Measurements from ENCODE around the gene CYTH3.

Gene CYTH3

DNA sequence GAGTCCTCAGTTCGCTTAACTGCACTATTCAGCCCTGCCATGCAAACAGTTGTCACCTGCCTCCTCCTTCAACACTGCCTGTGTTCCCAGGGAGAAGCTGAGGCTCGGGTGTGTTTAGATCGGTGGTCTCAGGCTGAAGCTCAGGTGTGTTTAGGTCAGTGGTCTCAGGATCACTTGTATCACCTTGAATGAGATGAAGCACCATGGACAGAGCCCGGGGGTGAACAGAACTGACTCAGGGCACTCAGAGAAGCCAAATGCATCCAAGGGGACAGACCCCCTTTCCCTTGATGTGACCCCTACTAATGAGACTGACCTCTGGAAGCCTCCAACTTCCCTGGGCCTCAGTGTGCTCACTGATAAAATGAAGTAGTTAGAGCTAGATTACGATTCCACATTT is 84.0 kb downstream of the CYTH3 start:
- DNase-seq, result no peak

DNA sequence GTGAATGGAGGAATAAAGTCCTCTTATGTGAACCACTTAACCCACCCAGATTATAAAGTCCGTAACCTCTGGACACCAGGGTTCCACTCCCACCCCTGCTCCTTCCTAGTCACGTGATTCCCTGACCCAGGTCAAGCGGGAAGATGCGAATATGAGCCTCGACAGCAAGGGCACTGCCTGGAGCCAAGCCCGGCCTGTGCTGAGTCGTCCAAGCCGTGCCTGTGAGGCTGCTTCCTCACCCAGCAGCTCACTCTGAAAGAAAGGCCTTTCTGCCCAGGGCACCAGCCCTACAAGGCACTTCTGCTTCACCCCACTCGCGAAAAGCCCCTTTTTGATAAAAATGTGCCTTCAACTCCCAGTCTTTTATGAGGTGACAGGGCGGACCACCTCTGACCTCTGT is 85.8 kb downstream of the CYTH3 start:
- DNase-seq, result no peak

DNA sequence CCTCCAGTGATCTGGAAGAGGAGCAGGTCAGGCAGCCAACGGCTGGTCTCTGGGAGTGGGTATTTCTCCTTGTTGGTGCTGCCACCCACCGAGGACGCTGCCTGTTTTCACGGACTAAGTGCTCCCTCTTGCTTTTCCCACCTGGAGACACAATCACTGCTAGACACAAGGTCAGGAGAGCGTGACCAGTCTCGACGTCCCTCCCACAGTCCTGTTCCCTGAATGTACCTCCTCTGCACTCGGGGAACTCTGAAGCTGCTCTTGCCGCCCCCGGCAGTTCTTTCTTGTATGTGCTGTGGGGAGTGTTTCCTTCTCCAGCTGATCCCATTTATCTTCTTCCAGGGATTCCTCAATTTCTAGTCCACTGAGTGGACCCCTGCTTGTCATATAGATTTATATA is 89.4 kb downstream of the CYTH3 start:
- DNase-seq, result no peak

DNA sequence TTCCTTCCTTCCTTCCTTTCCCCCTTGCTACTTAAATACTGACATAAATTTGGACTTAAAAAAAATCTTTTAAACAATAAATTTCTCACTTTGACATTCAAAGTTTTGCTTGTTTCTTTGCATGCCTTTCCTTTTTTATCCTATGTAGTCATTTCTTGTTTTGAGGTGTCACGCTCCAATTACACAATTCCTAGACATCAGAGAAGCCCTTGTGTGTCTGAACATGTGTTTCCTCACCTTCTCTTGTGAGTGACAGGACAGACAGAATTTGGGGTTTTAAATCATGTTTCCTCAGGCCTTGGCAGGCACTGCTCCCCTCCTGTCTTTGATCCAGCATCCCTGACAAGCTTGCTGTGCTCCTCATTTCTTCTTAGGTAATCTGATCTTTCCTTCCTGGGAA is 91.3 kb downstream of the CYTH3 start:
- no peak for DNase-seq

DNA sequence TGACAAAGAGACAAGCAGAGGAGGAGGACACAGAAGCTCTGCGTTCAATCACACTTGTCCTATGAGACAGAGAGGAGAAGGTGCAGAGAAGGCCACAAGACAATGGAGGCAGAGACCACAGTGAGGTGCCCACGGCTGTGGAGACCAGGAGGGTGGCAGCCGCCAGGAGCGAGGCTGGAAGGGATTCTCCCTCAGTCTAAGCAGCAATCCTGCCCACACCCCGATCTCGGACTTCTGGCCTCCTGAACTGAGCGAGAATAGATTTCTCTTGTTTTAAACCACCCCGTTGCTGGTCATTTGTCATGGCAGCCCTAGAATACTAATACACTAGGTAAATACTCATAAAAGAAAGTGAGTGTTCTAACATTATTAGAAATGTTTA is 92.1 kb downstream of the CYTH3 start:
- DNase-seq, result no peak

DNA sequence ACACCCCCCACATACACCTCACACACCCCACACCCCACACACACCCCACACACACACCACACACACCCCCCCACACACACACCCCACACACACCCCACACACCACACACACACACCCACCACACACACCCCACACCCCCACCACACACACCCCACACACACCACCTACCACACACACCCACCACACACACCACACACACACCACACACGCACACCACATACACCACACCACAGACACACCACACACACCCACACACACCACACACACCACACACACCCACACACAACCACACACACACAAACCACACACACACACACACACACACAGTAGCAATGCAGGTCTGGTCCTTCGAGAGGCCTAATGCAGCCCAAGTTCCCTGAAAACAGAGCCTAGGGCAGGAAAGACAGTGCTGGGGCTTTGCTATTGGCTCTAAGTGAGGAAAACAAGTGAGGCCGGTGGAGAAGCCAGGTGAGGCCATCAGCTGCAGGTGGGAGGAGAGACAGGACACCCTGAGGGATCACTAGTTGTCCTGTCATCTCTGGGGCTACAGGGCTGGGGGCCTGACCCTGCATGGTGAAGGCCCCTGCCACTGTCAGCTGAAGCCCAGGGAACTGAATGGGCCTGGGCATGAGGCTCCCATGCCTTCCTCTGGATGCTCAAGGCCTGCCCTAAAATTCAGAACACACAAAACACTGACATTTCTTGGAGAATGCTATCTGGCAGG is 92.6 kb downstream of the CYTH3 start:
- no peak for DNase-seq

DNA sequence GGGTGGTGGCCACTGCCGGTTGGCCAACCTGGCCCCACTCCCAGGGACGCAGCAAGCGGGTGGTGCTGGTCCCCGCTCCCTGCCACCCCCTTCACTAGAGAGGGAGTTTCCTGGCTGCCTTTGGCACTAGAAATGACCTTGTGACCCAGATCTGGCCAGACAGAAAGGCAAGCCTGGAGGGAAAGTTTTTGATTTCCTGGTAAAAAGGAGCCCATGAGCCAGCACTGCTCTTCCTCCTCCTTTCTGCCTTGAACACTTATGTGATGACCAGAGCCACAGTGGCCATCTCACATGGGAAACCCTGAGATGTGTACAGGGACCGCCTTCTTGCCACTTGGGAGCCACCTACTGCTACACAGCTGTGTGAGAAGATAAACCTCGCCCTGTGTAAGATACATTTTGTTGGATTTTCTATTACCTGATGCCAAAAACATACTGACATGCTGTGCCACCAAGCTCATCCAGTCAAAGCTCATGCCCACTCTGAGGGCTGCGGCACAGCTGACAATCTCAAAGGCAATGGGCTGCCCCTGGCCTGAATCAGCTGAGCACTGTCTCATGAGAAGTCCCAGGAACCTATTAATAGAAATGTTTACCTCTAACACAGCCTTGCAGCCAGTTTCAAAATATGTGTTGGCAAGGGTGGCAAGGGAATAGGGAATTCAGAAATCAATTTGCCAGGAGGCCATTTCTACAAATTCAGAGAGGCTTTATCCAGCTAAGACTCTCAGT is 94.0 kb downstream of the CYTH3 start:
- DNase-seq, result no peak

DNA sequence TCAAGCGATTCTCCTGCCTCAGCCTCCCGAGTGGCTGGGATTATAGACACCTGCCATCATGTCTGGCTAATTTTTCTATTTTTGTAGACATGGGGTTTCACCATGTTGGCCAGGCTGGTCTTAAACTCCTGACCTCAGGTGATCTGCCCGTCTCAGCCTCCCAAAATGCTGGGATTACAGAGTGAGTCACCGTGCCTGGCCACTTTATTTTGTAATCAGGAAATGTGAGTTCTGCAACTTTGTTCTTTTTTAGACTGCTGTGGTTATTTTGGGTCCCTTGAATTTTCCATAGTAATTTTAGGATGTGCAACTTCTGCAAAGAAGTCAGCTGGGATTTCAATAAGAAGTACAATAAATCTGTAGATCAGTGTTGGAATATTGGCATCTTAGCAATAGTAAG is 96.8 kb downstream of the CYTH3 start:
- DNase-seq, result no peak

DNA sequence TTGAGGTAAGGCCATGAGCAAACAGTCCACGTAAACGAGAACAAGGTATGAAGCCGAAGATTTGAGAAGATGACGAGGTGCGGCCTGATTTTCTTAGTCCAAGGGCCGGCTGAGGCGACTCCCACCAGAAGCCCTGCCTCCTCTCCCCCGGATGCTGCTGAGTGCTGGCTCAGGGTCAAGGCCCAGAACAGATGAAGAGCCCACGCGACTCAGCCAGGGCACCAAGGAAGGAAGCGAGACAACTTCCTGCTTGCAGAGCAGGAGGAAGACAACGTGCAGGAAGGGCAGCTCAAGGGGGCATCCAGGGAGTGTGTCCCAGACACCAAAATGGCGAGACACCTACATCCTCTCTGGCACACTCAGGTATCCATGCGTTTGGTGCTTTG is 99.5 kb downstream of the CYTH3 start:
- DNase-seq, result no peak

DNA sequence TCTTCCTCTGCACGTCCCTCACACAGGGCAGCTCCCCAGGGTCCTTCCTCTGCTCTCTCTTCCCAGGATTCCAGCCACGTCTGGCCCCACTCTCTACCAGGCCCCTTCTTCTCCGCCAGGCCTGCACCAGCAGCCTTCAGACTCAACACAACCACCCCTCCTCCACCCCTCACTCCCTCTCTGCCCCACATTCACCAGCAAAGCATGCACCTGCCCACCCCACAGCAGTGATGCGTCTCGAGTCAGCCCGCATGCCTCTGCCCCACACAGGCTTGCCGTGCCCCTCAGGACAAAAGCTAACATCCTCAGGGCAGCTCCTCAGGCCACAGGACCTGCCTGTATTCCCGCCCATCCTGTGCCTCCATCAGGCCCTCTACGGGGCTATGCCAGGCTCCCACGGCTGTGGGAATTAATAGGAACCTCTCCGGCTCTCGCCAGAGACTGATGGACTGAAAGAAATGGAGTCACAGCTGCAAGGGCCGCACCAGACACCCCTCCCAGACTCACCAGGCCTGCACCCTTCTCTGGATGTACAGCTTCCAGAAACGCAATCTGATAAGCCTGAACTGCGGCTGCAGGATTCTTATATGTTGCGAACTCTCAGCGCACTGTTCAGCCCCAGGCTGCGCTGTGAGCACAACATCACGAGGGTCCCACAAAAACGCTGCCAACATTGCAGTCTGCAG is 100.1 kb downstream of the CYTH3 start:
- no peak for DNase-seq

DNA sequence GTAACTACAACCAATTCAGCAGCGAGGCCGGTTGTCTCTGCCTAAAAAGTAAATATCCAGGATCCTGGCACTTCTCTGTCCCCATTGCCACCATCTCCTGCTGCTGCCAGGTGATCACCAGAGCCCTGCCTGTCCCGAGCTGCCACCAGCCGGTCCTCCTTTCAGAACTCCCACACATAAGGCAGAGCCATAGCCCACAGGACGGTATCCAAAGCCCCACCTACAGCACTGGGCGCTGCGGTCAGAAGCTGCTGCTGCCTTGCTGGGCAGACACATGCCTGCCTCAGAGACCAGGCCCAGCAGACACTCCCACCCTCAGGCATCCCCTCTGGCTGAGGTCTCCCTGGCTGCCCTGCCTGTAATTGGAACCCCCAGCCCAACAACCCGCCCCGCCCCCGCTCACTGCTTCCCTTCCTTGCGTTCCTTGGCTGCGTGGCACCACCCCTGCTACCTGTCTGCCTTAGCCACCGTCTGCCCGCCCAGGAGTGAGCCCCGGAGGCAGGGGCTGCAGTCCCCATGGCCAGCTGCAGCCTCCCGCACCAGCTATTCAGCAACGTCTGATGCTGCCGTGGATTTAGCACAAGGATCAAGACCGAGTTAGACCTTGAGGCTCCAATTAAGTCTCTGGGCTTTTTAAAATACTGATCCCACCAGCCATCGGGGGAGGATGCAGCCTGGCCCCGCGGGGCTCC is 100.7 kb downstream of the CYTH3 start:
- no peak for DNase-seq

DNA sequence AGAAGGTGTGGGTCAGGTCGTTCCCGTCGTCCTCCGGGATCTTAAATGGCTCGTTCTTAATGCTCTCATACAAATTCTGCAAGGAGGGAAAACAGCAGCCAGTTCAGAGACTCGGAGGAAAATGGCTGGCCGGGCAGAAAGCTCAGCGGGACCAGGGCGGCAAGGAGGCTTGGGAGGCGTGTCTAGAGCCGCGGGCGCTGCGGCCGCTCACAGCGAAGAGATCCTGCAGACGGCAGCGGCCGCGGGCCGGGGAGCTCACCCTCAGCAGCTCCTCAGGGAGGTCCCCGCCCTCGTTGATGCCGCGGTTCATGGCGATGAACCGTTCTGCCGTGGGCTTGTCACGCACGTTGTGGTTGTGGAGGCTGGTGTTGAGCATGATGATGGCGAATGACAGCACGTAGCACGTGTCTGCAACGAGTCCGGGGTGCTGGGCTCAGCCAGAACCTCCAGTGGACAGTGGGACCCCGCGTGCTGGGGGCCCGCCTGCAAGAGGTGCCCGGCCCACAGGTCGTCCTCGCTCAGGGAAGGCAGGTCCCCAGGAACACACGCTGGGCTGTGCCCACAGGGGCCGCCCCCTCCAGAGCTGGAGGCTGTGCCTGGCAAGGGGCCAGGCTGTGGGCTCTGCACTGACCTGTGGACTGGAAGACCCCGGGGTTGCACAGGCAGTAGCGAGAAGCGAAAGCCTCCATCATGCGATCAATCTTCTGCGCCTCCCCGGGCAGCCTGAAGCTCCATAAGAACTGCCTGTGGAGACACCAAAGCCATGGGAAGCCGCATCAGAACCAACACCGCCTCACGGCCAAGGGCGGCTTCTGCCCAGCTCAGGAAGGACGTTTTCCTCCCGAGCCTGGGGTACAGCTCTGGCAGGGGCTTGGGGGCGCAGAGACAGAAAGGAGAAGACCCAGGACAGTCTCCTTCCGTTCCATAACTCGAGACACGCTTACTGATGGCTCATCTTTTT is 101.6 kb downstream of the CYTH3 start:
- DNase-seq, result no peak

DNA sequence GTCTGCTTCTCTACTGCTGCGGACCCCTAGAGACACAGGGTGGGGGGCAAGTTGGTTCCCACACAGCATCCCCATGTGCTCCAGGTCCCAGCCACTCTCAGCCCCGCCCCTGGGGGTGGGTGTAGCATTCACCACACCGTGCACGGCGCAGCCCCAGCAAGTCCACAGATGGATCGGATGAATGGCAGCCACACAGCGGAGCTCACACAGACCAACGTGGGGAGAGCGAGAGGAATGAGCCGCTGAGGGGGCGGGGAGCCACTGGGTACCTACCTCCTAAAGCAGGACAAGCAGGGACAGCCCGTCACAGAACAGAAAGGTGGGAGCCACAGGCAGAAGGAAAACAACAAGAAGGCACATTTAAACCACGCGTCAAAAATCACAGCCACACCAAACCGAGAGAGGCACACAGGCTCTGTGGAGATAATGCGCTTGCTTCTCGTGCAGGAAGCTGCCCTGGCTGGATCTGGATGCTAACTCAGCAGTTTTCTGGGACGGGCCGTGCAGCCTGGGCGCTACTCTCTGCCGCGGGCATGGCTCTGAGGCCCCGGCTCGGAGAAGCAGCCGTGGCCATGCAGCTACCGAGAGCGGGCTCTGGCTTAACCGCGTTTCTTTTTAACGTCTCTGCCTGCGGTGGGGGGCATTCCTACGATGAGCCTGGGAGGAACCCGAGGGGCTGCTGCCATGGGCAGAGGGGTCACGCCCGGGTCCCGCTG is 102.5 kb downstream of the CYTH3 start:
- DNase-seq, result no peak

DNA sequence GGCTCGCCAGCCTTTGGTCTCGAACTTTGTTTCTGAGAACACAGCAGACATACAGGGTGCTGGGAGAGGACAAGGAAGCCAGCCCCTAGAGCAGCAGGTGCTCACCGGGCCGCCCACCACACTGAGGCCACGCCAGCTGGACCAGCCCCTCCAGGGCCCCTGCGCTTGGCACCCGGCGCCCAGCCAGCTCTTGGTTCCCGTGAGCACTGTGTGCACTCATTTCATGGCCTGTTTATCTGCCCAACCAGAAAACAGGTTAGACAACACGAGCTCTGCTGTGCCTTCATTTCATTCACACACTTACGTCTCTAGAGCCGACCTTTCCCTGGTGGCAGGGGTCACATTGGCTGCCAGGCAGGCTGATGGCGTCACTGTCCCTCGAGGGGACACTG is 104.0 kb downstream of the CYTH3 start:
- no peak for DNase-seq

DNA sequence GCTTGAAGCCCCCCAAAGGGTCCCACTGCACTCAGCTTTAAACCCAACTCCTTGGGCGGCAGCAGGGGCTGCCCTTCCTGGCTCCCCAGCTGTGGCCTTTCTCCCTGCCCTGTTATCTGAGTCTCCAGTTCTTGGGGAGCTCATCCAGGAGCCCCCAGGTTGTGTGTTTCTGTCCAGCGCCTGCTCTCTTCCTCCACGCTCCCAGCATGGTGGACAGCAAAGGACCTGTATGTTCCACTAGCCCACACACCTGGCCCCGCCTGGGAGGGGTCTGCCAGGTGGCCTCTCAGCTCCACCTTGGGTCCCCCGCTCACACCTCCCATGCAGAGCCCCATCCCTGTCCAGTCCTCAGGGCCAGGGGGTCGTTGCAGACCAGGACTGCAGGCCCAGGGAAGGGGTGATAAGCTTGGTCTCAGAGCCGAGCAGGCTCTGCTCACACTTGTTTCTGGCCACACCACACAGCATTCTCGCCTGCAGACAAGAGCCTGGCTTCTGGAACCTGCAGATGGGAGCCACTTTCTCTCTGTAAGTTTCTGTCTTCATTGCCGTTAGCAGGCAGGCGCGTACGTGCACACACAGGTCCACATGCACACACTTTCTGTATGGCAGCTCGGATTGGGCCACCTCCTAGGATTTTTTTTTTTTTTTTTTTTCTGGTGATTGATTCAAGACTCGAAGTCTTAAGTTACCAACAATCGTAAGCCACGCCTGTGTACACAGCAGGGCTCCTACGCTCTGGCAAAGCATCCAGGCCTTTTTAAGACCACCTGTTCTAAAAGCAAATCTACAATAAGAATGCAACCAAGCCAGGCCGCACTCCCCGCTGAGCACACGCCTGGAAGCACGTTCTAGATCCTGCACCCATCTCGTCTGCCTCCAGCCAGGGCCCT is 104.6 kb downstream of the CYTH3 start:
- peak; percentile 39 for DNase-seq

DNA sequence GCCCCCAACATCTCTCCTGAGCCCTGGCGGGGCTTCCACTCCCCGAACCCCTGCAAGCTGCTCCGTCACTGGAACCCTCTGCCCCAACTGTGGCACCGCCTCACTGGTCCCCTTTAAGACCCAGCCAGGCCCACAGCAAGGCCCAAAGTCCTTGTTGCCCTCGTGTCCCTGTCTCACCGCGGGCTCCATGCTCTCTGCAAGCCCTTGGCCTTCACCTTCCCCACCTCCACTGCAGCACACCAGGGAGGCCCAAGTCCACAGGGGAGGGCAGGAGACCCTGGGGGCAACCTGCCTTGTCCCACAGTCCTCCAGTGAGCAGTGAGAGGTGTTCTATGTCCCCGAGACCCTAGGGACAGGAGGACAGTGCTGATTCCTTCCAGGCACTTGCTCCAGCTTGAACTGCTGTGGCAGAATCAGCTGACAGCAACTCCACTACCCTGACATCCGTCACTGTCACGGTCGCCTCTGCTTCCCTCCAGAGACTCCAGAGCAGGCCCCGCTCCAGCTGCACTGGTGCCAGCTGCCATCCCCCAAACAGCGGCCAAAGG is 105.3 kb downstream of the CYTH3 start:
- no peak for DNase-seq

DNA sequence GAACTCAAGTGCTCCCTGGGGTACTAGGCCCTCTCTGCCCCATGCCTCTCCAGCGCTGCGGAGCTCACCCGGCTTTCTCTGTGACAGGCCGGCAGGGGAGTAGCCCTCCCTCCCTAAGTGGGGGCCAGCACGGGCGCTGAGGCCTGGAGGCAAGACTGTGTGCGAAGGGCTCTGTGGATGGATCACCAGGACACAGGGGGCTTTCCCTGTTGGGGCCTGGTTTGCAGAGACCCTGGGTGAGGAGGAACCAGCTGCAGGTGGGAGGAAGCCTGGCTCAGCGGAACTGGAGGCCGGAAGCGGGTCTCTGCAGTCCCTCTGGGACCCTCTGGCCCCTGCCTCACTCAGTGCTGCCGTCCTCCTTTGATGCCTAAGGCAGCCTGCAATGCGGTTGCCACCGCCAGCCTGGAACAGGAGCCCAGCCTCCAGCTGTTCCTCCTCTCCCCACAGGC is 106.0 kb downstream of the CYTH3 start:
- no peak for DNase-seq

DNA sequence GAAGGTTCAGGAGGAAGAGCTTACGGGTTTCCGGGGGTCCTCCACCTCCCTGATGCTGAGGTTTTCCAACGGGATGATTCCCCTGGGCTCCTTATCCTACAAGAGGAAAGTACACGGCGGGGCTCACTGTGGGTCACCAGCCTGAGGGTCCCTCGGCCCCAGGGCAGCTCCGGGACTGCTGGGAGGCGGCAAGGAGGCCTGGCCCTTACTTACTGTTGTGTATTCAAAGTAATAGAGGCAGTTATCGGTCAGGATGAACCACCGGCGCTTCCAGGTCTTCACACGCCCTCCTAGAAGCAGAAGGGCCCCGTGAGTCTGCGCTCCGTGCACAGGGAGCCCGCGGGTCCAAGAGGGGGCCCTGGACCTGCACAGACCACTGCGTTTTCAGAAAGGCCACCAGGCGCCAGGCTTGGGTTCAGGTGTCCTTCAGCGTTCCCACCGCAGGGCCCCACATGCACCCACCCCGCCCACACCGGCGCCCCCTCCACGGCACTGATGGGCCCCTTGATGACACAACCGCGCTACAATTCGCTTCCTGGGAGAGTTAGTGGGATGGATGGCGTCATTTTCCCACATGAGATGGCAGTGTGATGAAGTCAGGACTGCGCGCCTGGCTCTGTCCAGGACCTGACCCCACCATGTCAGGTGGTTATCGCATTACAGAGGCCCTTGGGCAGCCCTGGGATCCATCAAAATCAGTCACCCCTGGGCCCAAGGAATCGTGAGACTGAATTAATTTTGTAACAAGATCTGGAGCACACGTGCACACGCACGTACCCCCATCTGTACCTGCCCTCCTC is 106.7 kb downstream of the CYTH3 start:
- DNase-seq, result no peak

DNA sequence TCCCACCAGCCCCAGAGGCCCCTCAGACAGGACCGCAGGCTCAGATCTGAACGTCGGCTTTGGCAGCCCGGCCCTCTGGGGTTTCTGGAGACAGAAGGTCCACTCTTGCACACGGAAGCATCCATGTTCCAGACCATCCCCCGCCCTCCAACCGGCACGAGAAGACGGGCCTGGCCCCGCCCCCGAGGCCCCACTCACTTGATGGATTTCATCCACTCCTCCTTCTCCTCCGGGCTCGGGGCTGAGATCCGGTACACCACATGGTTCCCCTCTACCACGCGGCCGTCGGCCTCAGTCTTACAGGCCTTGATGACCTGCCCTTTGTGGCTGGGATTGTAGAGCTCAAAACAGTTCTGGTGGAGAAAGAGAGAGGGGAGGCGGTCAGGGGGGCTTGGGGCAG is 107.3 kb downstream of the CYTH3 start:
- no peak for DNase-seq

Data from DMS79 treated with DMSO at 0.1 percent for 48 hours (cell line).